CD4-positive, alpha-beta T cell treated with Interleukin-6 for 4 hours (primary cell): Measurements from ENCODE around the gene ABCB1.
"Not testable (repeated sequence)": the region's sequence is repeated elsewhere in the genome, so short reads cannot be mapped to it uniquely, and the experiment has no call there.

Experiments
- DNase-seq: peaks from one replicate; pipeline ENCODE4 v3.0.0-alpha.2; 2020; ENCODE audit warnings: mixed read lengths

The ABCB1 gene

GRCh38 chr7:87511510-87511909 lies 89.2 kb downstream of the ABCB1 start:
- no peak for DNase-seq

- DNase-seq, result no peak
Observed at GRCh38 chr7:87510411-87510875, 90.2 kb downstream of the ABCB1 start.

GRCh38 chr7:87507446-87507845 lies 93.2 kb downstream of the ABCB1 start:
- no peak for DNase-seq

- no peak for DNase-seq
Observed at GRCh38 chr7:87506246-87507180, 94.2 kb downstream of the ABCB1 start.

- DNase-seq, result no peak
Observed at GRCh38 chr7:87505557-87506245, 95.0 kb downstream of the ABCB1 start.

- DNase-seq, result no peak
Observed at GRCh38 chr7:87505122-87505521, 95.6 kb downstream of the ABCB1 start.

GRCh38 chr7:87499494-87499893 lies 101.2 kb downstream of the ABCB1 start:
- no peak for DNase-seq

- DNase-seq, result no peak
Observed at GRCh38 chr7:87498893-87499292, 101.8 kb downstream of the ABCB1 start.

GRCh38 chr7:87497482-87497881 lies 103.2 kb downstream of the ABCB1 start:
- DNase-seq, result no peak

- DNase-seq, result no peak
Observed at GRCh38 chr7:87495366-87495765, 105.3 kb downstream of the ABCB1 start.

- DNase-seq, result no peak
Observed at GRCh38 chr7:87494454-87494853, 106.2 kb downstream of the ABCB1 start.

GRCh38 chr7:87483131-87483530 lies 117.6 kb downstream of the ABCB1 start:
- DNase-seq, result no peak

- DNase-seq, result no peak
Observed at GRCh38 chr7:87482115-87482514, 118.6 kb downstream of the ABCB1 start.

GRCh38 chr7:87480386-87480785 lies 120.3 kb downstream of the ABCB1 start:
- DNase-seq, result no peak

GRCh38 chr7:87479951-87480350 lies 120.7 kb downstream of the ABCB1 start:
- no peak for DNase-seq

GRCh38 chr7:87476179-87476557 lies 124.5 kb downstream of the ABCB1 start:
- no peak for DNase-seq

- no peak for DNase-seq
Observed at GRCh38 chr7:87475359-87476178, 125.1 kb downstream of the ABCB1 start, which contains the start of gene ABCB4. ABCB4 (minus strand) TSS chr7:87475680; CDS start chr7:87475465, 215 bp downstream.

- DNase-seq, result no peak
Observed at GRCh38 chr7:87474533-87475358, 125.9 kb downstream of the ABCB1 start.

GRCh38 chr7:87473986-87474385 lies 126.7 kb downstream of the ABCB1 start:
- no peak for DNase-seq

- no peak for DNase-seq
Observed at GRCh38 chr7:87473192-87473591, 127.5 kb downstream of the ABCB1 start.

GRCh38 chr7:87471473-87471872 lies 129.2 kb downstream of the ABCB1 start:
- no peak for DNase-seq

- not testable (repeated sequence) for DNase-seq
Observed at GRCh38 chr7:87469204-87469603, 131.5 kb downstream of the ABCB1 start.
